Spleen (tissue), 7 donors: ENCODE results near the gene MYO5A.

Experiments used
- CTCF ChIP-seq, 11 experiments: fragments of 200-600 bp in 7 of 11; fragments of 450-650 bp in 4 of 11; sonication (generic) in 4 of 11; IDR thresholded peaks in 8 of 11; conservative IDR thresholded peaks in 3 of 11; 1 replicate in 7 of 11; 2 replicates in 4 of 11; pipeline versions ENCODE4 v1.4.0 to v1.8.0; 2016 to 2021; ENCODE audit warnings: antibody characterized with exemption in 11 of 11, inconsistent platforms in 4 of 11, mild to moderate bottlenecking in 1 of 11
- POLR2A ChIP-seq, 3 donors: fragments of 450-650 bp; IDR thresholded peaks; one replicate each; pipeline ENCODE4 v1.5.1; 2017; ENCODE audit warnings: antibody characterized with exemption in 3 of 3, mild to moderate bottlenecking in 1 of 3
- donor health status: DM: no; HTN: no; CAD: no; lungs with moderate emphysema.
- donor health status: DM: no; HTN: no; CAD: no.
- donor health status: DM: no; HTN: no; CAD: no.

- TF ChIP-seq CTCF (IDR thresholded peaks at IDR 0.05 in 8 of 11, conservative IDR thresholded peaks at IDR 0.05 in 3 of 11) (no peak), POLR2A (IDR thresholded peaks at IDR 0.05) (no peak)
Observed at GRCh38 chr15:52261026-52261425, 267.7 kb downstream of the MYO5A start.
